Measurements from ENCODE around the gene TNN.

The TNN gene

GRCh38 chr1:175114996-175115395 lies 47.4 kb downstream of the TNN start:
- no peak for DNase-seq

DNA sequence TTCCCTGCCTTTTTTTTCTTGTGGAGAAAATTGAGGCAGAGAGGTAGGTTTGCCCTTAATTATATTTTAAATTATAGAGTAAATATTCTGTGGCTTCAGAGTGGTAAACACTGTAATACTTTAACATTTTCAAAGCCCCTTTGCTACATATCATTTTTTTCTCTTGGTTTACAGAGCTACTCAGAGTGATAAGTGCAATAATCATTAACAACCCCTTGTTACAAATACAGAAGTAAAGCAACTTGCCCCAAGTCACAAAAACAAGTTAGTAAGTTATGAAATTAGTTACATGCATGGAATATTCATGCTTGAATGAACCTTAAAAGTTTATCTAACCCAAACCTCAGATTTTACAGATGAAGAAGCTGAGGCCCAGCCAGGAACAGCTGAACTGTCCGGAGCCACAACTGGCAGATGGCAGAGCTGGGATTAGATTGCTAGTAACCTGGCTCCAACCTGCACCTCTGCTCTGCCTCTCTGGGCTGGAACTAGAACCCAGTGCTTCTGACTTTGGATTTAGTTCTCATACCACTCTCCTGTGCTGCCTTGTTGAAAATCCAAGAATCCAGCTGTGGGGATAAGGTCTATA lies 48.7 kb downstream of the TNN start:
- no peak for DNase-seq

- DNase-seq = no peak
Observed at GRCh38 chr1:175116903-175117302, 49.3 kb downstream of the TNN start.

- no peak for DNase-seq
Observed at GRCh38 chr1:175118375-175119367, 51.0 kb downstream of the TNN start.

- DNase-seq = no peak
Observed at GRCh38 chr1:175120511-175120910, 52.9 kb downstream of the TNN start.

GRCh38 chr1:175124861-175125260 lies 57.2 kb downstream of the TNN start:
- DNase-seq = no peak

GRCh38 chr1:175126347-175126746 lies 58.7 kb downstream of the TNN start:
- DNase-seq = no peak

- no peak for DNase-seq
Observed at GRCh38 chr1:175127565-175127964, 59.9 kb downstream of the TNN start.

GRCh38 chr1:175128523-175128922 lies 60.9 kb downstream of the TNN start:
- no peak for DNase-seq

GRCh38 chr1:175129182-175129581 lies 61.5 kb downstream of the TNN start:
- no peak for DNase-seq

DNA sequence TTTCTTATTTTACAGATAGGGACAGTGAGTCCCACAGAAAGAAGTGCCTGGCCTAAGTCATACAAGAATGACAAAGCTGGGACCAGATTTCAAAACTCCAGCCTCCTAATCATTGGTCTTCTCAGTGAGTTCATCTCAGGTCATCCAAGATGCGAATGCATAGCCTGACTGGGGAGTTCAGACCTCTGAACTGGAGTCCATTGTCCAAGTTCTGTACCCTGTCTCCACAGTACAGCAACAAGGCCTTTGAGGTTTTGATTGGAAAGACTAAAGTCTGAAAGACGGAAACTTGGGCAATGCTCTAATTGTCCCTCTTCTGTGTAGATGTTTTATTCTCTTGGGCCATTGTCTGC lies 62.0 kb downstream of the TNN start:
- no peak for DNase-seq

GRCh38 chr1:175129997-175130648 lies 62.5 kb downstream of the TNN start:
- no peak for DNase-seq

DNA sequence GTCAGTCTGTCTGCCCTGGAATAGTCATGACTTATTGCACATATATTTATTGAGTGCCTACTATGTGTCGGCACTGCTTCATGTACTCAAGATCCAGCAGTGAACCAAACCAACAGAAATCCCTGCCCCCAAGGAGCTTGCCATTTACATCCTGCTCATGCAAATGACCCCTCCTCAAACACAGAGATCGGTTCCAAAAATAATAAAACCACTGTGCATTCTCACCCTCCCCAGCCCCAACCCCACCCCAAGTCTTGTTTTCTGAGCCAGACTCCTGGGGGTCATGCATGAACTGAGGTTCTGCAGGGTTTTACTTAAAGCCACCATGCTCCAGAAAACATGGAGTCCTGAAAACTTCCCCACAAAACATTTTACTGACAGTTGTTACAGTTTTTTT lies 63.0 kb downstream of the TNN start:
- no peak for DNase-seq

DNA sequence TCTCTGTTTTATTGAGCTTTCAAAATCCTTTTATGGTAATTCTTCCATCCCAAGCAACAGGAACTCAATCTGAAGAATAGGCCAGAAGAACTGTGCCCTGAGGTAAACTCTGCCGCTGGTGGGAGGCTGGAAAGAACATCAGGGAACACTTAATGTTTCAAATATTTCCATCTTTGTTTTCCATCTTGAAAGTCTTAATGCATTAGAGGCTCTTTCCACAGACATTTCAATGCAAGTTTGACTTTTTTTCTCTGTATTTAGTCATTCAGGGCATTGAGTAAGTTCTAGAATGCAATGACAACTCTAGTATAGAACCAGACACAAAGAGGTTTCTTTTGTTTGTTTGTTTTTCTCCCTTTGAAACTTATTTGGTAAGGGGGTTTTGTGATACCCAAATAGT lies 63.5 kb downstream of the TNN start:
- no peak for DNase-seq

DNA sequence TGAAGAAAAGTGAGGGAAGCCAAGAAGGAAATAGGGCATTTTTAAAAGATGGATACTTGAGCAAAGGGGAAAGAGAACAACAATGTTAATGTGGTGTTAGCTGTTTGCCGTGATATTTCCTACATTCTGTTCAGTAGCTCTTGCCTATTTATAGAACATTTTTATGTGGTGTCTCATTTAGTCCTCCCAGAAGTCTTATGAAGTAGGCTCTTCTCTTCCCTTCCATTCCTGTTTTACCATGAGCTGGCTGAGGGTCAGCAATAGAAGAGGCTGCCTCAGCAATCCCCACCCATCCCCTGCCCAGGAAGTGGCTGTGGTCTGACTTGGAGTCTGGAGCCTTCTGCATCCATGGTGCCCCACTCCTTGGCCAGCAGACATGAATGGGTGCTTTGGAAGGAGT lies 64.8 kb downstream of the TNN start:
- no peak for DNase-seq

- DNase-seq = no peak
Observed at GRCh38 chr1:175133673-175134435, 66.2 kb downstream of the TNN start.

- no peak for DNase-seq
Observed at GRCh38 chr1:175134500-175134899, 66.9 kb downstream of the TNN start.

DNA sequence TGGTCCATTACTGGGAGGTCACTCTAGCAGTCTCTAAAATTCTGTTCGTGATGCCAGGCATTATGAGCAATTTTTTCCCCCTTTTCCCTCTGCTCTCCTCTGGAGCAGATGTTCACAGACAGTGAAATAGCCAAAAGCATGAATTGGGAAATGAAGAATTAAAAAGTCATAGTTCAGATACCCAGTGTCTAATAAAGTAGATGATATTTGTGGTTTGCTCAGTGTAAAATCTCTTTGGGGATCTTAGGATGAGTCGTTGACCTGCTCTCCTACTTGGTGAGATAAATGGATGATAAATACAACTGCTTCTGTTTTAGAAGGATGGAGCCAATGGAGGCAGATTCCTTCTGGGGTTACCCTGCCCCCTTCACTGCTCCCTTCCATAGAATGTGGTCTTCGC lies 68.6 kb downstream of the TNN start:
- DNase-seq = no peak

- DNase-seq = no peak
Observed at GRCh38 chr1:175137369-175137768, 69.7 kb downstream of the TNN start.

- no peak for DNase-seq
Observed at GRCh38 chr1:175138579-175138978, 70.9 kb downstream of the TNN start.

DNA sequence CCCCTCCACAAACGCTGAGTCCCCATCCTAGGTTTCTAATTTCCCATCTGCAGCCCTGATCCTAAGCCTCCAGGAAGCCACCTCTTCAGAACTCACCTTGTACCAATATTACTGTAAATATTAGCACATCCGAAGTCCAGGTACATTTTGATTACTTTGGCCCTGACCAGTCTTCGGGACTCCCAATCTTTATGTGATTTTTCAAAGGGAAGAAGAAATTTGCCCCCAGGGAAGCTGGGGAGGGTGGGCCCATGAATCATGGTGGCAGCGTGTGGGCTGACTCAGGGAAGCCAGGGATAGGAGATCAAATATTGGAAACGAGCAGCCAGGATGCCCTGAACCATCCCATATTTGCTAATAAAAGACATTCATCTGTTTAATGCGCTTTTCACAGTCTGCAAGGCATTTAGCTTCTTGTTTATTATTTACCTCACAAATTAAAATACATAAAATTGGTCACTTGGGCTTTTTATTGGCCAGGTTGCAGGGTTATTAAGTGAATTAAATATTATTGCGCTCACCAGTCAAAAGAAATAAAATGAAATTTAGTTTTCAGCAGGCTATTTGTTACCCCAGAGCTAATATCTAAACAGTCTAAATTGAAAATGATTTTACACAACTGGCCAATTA lies 78.4 kb downstream of the TNN start:
- no peak for DNase-seq

- DNase-seq = peak; percentile 83
Observed at GRCh38 chr1:175146529-175147213, 79.0 kb downstream of the TNN start.

All from stimulated activated CD4-positive, alpha-beta T cell treated with anti-CD3 and anti-CD28 coated beads, Interleukin-15, amount 100 ng/mL, for 24 hours (primary cell).